Activated naive CD4-positive, alpha-beta T cell treated with anti-CD3 and anti-CD28 coated beads, Interleukin-2, amount 10 ng/mL, durations not matched to agents 7 days and 5 days (primary cell): Measurements from ENCODE around the gene KMT5C.

Source experiments
- CTCF ChIA-PET: fragments of 350-600 bp; sonication (Branson Sonifier 250); formaldehyde crosslinking; loops from one replicate; lab custom pipeline; 2021; ENCODE audit warnings: antibody characterized with exemption; lab: Charles Lee
- DNase-seq: peaks from one replicate; pipeline ENCODE4 v3.0.0-alpha.2; 2020
- H3K27ac Mint-ChIP-seq: one replicate; pipeline ENCODE4 v1.8.0; 2021; ENCODE audit warnings: mild to moderate bottlenecking, moderate library complexity, mixed read lengths
- H3K27me3 Mint-ChIP-seq: one replicate; pipeline ENCODE4 v1.8.0; 2021; ENCODE audit warnings: mild to moderate bottlenecking, mixed read lengths
- H3K36me3 Mint-ChIP-seq: one replicate; pipeline ENCODE4 v1.8.0; 2021; ENCODE audit warnings: mixed read lengths
- H3K4me1 Mint-ChIP-seq: one replicate; pipeline ENCODE4 v1.8.0; 2021; ENCODE audit warnings: mixed read lengths
- H3K4me3 Mint-ChIP-seq: one replicate; pipeline ENCODE4 v1.8.0; 2021; ENCODE audit warnings: mild to moderate bottlenecking, moderate library complexity, mixed read lengths
- H3K9me3 Mint-ChIP-seq: one replicate; pipeline ENCODE4 v1.8.0; 2021; ENCODE audit warnings: mixed read lengths

Gene KMT5C

DNA sequence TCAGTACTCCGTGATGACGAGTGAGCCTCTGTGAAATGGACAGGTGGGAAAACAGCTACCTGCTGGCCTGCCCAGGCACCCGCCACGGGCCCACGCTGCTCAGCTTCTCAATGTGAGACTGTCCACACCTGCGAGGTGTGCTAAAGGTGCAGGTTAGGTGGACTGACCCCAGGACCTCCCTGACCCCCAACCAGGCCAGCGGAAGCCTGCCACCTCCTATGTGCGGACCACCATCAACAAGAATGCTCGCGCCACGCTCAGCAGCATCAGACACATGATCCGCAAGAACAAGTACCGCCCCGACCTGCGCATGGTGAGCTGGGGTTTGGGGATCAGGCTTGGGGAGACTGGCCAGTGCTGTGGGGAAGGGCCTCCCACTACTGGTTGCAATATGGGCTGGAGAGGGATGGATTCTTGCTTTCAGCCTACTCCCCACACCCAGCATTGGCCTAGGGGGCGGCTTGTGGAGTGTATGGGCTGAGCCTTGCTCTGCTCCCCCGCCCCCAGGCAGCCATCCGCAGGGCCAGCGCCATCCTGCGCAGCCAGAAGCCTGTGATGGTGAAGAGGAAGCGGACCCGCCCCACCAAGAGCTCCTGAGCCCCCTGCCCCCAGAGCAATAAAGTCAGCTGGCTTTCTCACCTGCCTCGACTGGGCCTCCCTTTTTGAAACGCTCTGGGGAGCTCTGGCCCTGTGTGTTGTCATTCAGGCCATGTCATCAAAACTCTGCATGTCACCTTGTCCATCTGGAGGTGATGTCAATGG, 48.2 kb downstream of the KMT5C start:
- peaks cover 50% of the 10 kb centered on the region for H3K36me3 Mint-ChIP-seq
- no peak overlapping the region for H3K27ac Mint-ChIP-seq
- no peaks in the 10 kb centered on the region for H3K27me3 Mint-ChIP-seq
- CTCF ChIA-PET, result interaction anchor here (1.3 to 1.6 kb wide), 2 partner anchors 9 to 116 kb away, joined by 3 to 4 read pairs; no protein-coding TSS in a partner anchor
- peak overlapping the region; percentile 97 for H3K4me3 Mint-ChIP-seq
- H3K9me3 Mint-ChIP-seq, result no peaks in the 10 kb centered on the region
- H3K4me1 Mint-ChIP-seq, result peaks cover 61% of the 10 kb centered on the region
- DNase-seq, result no peak

DNA sequence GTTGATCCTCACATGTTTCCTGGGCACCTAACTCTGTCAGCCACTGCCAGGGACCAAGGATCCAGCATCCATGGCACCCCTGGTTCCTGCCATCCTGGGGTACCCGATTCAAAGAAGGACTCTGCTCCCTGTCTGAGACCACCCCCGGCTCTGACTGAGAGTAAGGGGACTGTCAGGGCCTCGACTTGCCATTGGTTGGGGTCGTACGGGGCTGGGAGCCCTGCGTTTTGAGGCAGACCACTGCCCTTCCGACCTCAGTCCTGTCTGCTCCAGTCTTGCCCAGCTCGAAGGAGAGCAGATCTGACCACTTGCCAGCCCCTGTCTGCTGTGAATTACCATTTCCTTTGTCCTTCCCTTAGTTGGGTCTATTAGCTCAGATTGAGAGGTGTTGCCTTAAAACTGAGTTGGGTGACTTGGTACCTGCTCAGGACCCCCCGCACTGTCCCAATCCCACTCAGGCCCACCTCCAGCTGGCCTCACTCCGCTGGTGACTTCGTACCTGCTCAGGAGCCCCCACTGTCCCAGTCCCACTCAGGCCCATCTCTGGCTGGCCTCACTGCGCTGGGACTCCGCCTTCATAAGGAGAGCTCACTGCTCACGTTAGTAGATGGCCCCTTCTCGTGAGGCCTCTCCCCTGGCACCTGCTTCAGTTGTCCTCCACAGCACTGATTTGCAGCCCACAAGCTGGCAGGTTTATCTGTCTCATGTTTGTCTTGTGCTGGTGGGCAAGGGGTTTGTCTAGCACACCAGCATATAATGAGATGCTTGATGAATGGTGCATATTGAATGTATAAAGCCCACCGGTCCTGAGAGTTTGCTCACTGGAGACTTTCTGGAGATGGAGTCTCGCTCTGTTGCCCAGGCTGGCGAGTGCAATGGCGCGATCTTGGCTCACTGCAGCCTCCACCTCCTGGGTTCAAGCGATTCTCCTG, 50.0 kb downstream of the KMT5C start:
- H3K4me3 Mint-ChIP-seq, result no peak overlapping the region
- H3K4me1 Mint-ChIP-seq, result peaks cover 52% of the 10 kb centered on the region
- CTCF ChIA-PET, result interaction anchor here (1.0 kb wide), 1 partner anchor 88 kb away, joined by 3 read pairs; no protein-coding TSS in a partner anchor
- H3K27ac Mint-ChIP-seq, result no peak overlapping the region
- no peaks in the 10 kb centered on the region for H3K27me3 Mint-ChIP-seq
- no peak for DNase-seq
- H3K9me3 Mint-ChIP-seq, result no peaks in the 10 kb centered on the region
- H3K36me3 Mint-ChIP-seq, result peaks cover 49% of the 10 kb centered on the region

DNA sequence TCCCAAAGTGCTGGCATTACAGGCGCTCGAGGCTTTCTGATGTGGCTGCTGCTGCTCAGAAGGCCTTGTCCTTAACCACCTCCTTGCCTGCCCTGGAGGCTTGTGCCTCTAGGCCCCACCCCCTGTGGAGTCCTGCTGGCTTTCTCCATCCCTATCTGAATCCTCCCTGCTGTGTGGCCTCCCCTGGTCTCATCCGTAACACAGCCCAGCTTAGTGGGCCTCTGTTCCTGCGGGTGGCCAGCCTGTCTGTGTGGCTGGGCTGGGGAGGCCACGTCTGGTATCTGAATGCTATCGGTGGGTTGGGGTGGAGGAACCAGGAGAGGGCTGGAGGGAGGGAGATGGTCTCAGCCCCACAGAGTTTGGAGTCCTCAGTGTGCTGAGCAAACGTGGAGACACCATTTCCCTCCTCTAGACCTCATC, 50.8 kb downstream of the KMT5C start:
- Mint-ChIP-seq H3K4me3 (no peak overlapping the region), H3K36me3 (peaks cover 49% of the 10 kb centered on the region), H3K9me3 (no peaks in the 10 kb centered on the region), H3K27ac (no peak overlapping the region), H3K27me3 (no peaks in the 10 kb centered on the region), H3K4me1 (peaks cover 46% of the 10 kb centered on the region)
- CTCF ChIA-PET, result interaction anchor here (1.0 kb wide), 1 partner anchor 89 kb away, joined by 3 read pairs; no protein-coding TSS in a partner anchor
- DNase-seq, result no peak

DNA sequence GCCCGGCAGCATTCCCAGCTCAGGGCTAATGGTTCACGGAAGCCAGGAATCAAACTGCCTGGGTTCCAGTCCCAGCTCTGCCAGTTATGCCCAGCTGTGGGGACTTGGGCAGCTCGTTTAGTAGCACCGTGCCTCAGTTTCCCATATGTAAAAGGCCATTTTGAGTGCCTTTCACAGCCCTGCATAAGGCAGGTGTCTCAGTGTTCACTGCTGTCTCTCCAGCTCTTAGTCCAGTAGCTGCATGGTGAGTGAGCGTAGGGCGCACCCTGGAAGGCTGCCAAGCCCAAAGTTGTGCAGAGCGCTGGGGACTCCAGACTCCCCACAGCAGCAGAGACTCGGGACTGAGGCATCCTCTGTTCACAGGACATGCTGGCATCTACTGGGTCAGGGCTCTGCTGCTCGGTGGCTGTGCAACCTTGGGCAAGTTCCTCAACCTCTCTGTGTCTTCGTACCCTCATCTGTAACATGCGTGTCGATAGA, 51.6 kb downstream of the KMT5C start:
- CTCF ChIA-PET, result no interaction called here
- Mint-ChIP-seq H3K9me3 (no peaks in the 10 kb centered on the region), H3K4me3 (no peak overlapping the region), H3K27me3 (no peaks in the 10 kb centered on the region), H3K27ac (no peak overlapping the region), H3K4me1 (peaks cover 44% of the 10 kb centered on the region), H3K36me3 (peaks cover 42% of the 10 kb centered on the region)
- DNase-seq, result no peak

DNA sequence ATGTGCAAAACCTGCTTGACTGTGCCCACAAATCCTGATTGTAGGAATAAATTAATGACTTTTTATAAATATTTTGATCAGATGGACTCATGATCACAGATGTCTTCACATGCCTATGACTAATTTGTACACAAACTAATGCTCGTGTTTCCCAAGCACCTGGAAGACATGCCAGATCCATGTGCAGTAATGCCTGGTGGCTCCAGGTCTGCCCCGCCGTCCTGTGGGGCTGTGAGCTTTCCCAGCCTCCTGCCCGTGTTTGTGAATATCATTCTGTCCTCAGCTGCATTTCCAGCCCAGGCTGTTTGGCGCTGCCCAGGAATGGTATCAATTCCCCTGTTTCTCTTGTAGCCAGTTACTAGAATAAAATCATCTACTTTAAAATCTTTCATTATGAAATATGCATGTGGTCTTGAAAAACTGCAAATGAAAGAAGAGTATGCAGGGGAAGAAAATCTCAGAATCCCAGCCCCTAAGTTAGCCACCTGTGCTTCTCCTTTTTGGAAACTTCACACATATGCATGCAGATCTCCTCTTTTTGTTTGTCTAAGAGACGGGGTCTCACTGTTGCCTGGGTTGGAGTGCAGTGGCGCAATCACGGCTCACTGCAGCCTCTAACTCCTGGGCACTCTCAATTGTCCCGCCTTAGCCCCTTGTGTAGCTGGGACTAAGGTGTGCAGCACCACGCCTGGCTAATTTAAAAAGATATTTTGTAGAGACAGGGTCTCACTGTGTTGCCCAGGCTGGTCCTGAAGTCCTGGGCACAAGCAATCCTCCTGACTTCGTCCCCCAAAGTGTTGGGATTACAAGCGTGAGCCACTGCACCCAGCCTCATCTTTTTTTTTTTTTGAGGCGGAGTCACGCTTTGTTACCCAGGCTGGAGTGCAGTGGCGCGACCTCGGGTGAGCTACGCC, 52.3 kb downstream of the KMT5C start:
- Mint-ChIP-seq H3K27ac (no peak overlapping the region), H3K9me3 (no peaks in the 10 kb centered on the region), H3K36me3 (peaks cover 35% of the 10 kb centered on the region), H3K27me3 (no peaks in the 10 kb centered on the region), H3K4me1 (peaks cover 38% of the 10 kb centered on the region), H3K4me3 (no peak overlapping the region)
- CTCF ChIA-PET, result no interaction called here
- DNase-seq, result no peak

DNA sequence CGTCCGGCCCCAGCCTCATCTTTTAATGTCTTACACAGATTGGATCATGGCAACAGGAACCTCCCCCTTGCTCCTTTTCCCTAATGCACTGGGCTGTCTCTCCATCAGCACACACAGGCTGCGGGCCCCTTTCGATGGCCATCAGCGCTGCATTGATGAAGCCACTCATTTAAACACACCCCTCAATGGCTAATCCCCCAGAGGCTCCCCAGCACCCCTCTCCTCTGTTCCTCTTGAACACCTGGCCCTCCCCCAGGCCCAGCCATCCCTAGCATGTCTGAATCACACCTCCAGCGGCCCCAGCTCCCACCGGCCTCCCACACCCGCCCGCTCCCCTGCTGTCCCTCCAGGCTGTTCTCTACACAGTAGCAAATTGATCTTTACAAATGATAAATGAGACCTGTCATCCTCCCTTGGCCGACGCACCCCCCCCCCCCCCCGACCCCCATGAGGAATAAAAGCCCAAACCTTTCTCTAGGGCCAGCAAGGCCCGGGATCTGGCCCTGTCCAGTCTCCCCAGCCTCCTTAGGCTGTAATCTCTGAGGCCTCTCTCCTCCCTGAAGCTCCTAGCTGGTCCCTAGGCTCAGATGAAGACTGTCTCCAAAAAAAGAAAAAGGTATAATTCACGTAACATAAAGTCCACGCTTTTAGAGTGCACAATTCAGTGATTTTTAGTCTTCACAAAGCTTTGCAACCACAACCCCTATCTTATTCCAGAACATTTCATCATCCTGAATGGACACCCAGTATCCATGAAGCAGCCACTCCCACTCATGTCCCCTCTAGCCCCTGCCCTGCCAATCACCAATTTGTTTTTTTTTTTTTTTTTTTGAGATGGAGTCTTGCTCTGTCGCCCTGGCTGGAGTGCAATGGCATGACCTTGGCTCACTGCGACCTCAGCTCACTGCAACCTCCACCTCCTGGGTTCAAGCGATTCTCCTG, 53.4 kb downstream of the KMT5C start:
- CTCF ChIA-PET, result no interaction called here
- Mint-ChIP-seq H3K27me3 (no peaks in the 10 kb centered on the region), H3K27ac (no peak overlapping the region), H3K4me3 (no peak overlapping the region), H3K36me3 (peaks cover 24% of the 10 kb centered on the region), H3K9me3 (no peaks in the 10 kb centered on the region), H3K4me1 (peaks cover 30% of the 10 kb centered on the region)
- no peak for DNase-seq
